GM12801 (cell line): ENCODE results near the gene TAX1BP1.

Experiments
- TF ChIP-seq, protein P1 (sequence below): IDR thresholded peaks from one replicate; pipeline ENCODE4 v1.5.1; 2011; ENCODE audit warnings: control low read depth; ENCODE audit not compliant: insufficient read length; ENCODE audit errors: extremely low read depth

Gene TAX1BP1

GRCh38 chr7:27868131-27868550, 128.2 kb downstream of the TAX1BP1 start:
- TF ChIP-seq, protein P1, sequence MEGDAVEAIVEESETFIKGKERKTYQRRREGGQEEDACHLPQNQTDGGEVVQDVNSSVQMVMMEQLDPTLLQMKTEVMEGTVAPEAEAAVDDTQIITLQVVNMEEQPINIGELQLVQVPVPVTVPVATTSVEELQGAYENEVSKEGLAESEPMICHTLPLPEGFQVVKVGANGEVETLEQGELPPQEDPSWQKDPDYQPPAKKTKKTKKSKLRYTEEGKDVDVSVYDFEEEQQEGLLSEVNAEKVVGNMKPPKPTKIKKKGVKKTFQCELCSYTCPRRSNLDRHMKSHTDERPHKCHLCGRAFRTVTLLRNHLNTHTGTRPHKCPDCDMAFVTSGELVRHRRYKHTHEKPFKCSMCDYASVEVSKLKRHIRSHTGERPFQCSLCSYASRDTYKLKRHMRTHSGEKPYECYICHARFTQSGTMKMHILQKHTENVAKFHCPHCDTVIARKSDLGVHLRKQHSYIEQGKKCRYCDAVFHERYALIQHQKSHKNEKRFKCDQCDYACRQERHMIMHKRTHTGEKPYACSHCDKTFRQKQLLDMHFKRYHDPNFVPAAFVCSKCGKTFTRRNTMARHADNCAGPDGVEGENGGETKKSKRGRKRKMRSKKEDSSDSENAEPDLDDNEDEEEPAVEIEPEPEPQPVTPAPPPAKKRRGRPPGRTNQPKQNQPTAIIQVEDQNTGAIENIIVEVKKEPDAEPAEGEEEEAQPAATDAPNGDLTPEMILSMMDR, result no peak

DNA sequence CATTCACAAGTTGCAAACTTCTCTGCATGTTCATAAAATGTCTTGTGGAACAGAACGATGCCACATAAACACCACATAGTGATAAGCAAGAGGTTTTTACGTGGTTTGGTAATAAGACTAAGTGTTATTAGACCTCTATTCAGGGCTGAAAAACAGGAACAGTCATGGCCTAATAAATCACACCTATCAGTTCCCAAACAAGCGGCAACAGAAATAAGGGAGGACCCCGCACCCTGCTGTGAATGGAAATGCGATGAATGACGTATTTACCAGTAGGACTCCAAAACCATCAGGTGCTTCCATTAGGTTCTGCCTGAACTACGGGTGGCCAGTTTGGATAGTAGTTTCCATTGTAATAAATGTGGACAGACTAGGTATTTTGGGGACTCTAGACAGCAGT, 129.1 kb downstream of the TAX1BP1 start:
- TF ChIP-seq, protein P1, result no peak

- TF ChIP-seq, protein P1, result no peak
Observed at GRCh38 chr7:27870595-27870994, 130.6 kb downstream of the TAX1BP1 start.

- TF ChIP-seq, protein P1, result no peak
Observed at GRCh38 chr7:27871086-27871485, 131.1 kb downstream of the TAX1BP1 start.

GRCh38 chr7:27871866-27872265, 131.9 kb downstream of the TAX1BP1 start:
- TF ChIP-seq, protein P1, result no peak

- TF ChIP-seq, protein P1, result no peak
Observed at GRCh38 chr7:27872356-27873275, 132.7 kb downstream of the TAX1BP1 start.

DNA sequence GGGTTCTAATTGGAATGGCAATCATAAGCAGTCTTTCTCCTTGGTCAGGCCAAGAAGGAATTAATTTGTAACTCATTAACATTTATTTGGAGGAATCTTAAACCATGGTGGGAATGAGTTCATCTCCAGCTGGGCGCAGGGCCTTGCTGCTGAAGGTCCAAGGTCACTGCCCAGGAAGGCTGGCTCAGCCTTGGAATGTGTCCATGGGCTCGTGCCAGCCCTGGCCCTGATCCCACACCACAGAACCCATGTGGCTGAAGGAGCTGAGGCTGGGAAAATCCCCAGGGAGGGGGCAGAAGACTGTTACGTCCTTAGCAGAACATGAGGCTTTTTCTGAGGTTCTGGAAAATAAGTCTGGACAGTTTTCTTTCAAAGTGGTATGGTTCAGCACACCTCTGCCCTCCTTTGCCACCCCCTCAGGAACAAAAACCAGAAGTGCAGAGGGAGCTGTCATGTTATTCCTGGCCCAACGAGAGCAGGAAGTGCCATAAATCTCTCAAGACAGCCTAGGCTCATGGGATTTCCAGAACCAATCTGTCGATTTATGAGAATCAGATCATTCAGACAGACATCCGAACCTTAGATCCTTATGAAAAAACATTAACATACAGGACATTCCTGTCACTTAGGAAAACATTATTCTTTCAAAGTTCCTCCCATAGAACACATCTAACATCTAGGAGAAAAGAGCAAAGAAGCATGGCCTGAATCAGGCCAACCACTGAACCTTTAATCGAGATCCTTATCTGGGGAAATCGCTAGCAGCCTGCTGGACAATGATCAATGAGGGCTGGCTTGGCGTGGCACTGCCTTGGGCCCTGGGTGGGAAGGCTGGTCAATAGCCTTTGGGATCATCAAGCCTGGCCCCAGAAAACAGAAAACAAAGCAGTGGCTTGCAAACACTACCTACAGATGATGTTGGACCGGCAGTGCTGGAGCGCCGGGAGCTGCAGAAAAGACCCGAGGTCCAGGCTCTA, 134.3 kb downstream of the TAX1BP1 start:
- TF ChIP-seq, protein P1, result no peak
